Posterior vena cava (tissue), 2 donors: ENCODE measurements around the gene NOB1. TPM values are rescaled to one million over a fixed set of nuclear protein-coding genes. Genes with fewer than 3 reads are reported as not detected.
A peak's percentile ranks its signal among the peaks of the same experiment; 100 is the strongest.

Source experiments
- DNase-seq: peaks from one replicate; pipeline ENCODE4 v3.0.0-alpha.2; 2020; ENCODE audit warnings: low spot score
- intact Hi-C, 2 donors: fragments of 100-400 bp; cut with DNase I; formaldehyde crosslinking; loops; one replicate each; pipeline versions ENCODE4 v1.14.1 to v1.14.2; 2022 to 2023
- total RNA-seq, 2 donors: library from RNA; stranded (reverse); fragmentation: NEBNext Ultra II Directional; extraction: Animal tissue kit (Norgen Biotek cat#: 25700); gene quantifications; one replicate each; pipeline ENCODE4 v1.2.1, GENCODE V29; 2021
- donor health status: DM: yes; HTN: yes; CAD: no.
- donor health status: DM: yes; HTN: yes; CAD: no.

The NOB1 gene
- total RNA-seq, 2 donors from 2014 or later: 24.2 to 25.3 TPM

- peak; percentile 97 for DNase-seq
- intact Hi-C loops: no loop called here
These were observed 28.2 kb downstream of the NOB1 start, which contains the start of gene NQO1 for GRCh38 chr16:69726313-69727060. Gene NQO1, minus strand, starts transcription at chr16:69726560. Its CDS starts 121 bp downstream, at chr16:69726439.

- DNase-seq: no peak
- intact Hi-C loops: no loop called here
These were observed 29.0 kb downstream of the NOB1 start for GRCh38 chr16:69725480-69726312.

- intact Hi-C loops: no loop called here
- no peak for DNase-seq
These were observed 29.7 kb downstream of the NOB1 start for GRCh38 chr16:69724981-69725479.

- intact Hi-C loops: no loop called here
- DNase-seq: no peak
These were observed 30.3 kb downstream of the NOB1 start for GRCh38 chr16:69724414-69724873.

- no peak for DNase-seq
These were observed 33.2 kb downstream of the NOB1 start for GRCh38 chr16:69721441-69721957.

GRCh38 chr16:69720822-69721430 lies 33.8 kb downstream of the NOB1 start:
- DNase-seq: no peak
- intact Hi-C loops: no loop called here

More at GRCh38 chr16:69721441-69721957, 33.2 kb downstream of the NOB1 start:
- intact Hi-C loops: no loop called here

GRCh38 chr16:69718111-69718764 lies 36.5 kb downstream of the NOB1 start:
- intact Hi-C loops: no loop called here
- no peak for DNase-seq

GRCh38 chr16:69717066-69717465 lies 37.7 kb downstream of the NOB1 start:
- intact Hi-C loops: no loop called here
- no peak for DNase-seq

GRCh38 chr16:69712914-69713581 lies 41.7 kb downstream of the NOB1 start:
- intact Hi-C loops: loop anchor here in 1 of 2 donors (5.0 kb wide), 1 partner anchor 39 kb away; the partner anchor contains the start of gene NOB1
- DNase-seq: no peak

GRCh38 chr16:69712277-69712676 lies 42.4 kb downstream of the NOB1 start:
- DNase-seq: no peak
- intact Hi-C loops: loop anchor here in 1 of 2 donors (5.0 kb wide), 1 partner anchor 40 kb away; the partner anchor contains the start of gene NOB1

- intact Hi-C loops: loop anchor here in 1 of 2 donors (5.0 kb wide), 1 partner anchor 41 kb away; the partner anchor contains the start of gene NOB1
- no peak for DNase-seq
These were observed 43.5 kb downstream of the NOB1 start for GRCh38 chr16:69711115-69711740.

- intact Hi-C loops: loop anchor here (2.0 to 5.0 kb wide), 2 partner anchors 43 to 45 kb away; partner anchors contain the start of gene NOB1 (in 2 of the 2)
- no peak for DNase-seq
These were observed 45.2 kb downstream of the NOB1 start for GRCh38 chr16:69709456-69710084.

GRCh38 chr16:69707920-69708683 lies 46.6 kb downstream of the NOB1 start:
- intact Hi-C loops: loop anchor here in 1 of 2 donors (2.0 kb wide), 1 partner anchor 47 kb away; the partner anchor contains the start of gene NOB1
- no peak for DNase-seq

- intact Hi-C loops: no loop called here
- no peak for DNase-seq
These were observed 47.8 kb downstream of the NOB1 start for GRCh38 chr16:69706975-69707340.

GRCh38 chr16:69706256-69706974 lies 48.3 kb downstream of the NOB1 start:
- intact Hi-C loops: no loop called here
- DNase-seq: no peak

- intact Hi-C loops: no loop called here
- DNase-seq: no peak
These were observed 51.1 kb downstream of the NOB1 start for GRCh38 chr16:69703638-69704037.
